Caco-2 (cell line): ENCODE measurements around the gene CACNA1C. TPM values are rescaled to one million over a fixed set of nuclear protein-coding genes. Genes with fewer than 3 reads are reported as not detected.
A peak's percentile ranks its signal among the peaks of the same experiment; 100 is the strongest.

Experiments
- BruUV-seq: library from RNA; stranded (reverse); fragments of 400-500 nt; replicated peaks from 2 replicates; lab custom pipeline; 2021; lab: Mats Ljungman, UMichigan
- CTCF ChIA-PET: fragments of 300-600 bp; sonication (Branson Sonifier 250); formaldehyde crosslinking; loops from one replicate; lab custom pipeline; 2022; ENCODE audit warnings: antibody characterized with exemption; lab: Charles Lee
- POLR2A ChIA-PET: fragments of 300-600 bp; sonication (Branson Sonifier 250); formaldehyde crosslinking; loops from one replicate; lab custom pipeline; 2022; ENCODE audit warnings: antibody characterized with exemption; lab: Charles Lee
- DNase-seq, 2 experiments: peaks; one replicate each; pipeline versions ENCODE4 v3.0.0 to v3.0.0-alpha.2; 2020 to 2022
- H3K27me3 ChIP-seq: replicated peaks from 2 replicates; pipeline ENCODE4 v1.6.0; 2011; ENCODE audit warnings: low read length; ENCODE audit not compliant: control insufficient read depth, insufficient read depth
- H3K36me3 ChIP-seq: 2 replicates; pipeline ENCODE4 v1.5.1; 2011; ENCODE audit warnings: low read length; ENCODE audit not compliant: control insufficient read depth, insufficient read depth
- H3K4me1 ChIP-seq: fragments of 250-450 bp; sonication (Bioruptor Pico); 2 replicates; pipeline ENCODE4 v1.5.1; 2020; ENCODE audit warnings: mild to moderate bottlenecking
- H3K4me3 ChIP-seq: 2 replicates; pipeline ENCODE4 v1.5.1; 2011; ENCODE audit warnings: low read depth, mild to moderate bottlenecking, control low read depth, low read length
- H3K9me3 ChIP-seq: fragments of 250-450 bp; sonication (Bioruptor Pico); 2 replicates; pipeline ENCODE4 v1.5.1; 2020; ENCODE audit warnings: mild to moderate bottlenecking, moderate library complexity
- H3K27ac Mint-ChIP-seq: one replicate; pipeline ENCODE4 v1.8.0; 2022; ENCODE audit warnings: mixed read lengths; ENCODE audit not compliant: unreplicated experiment
- H3K27me3 Mint-ChIP-seq: one replicate; pipeline ENCODE4 v1.8.0; 2022; ENCODE audit warnings: mixed read lengths; ENCODE audit not compliant: insufficient read depth, unreplicated experiment
- H3K36me3 Mint-ChIP-seq: one replicate; pipeline ENCODE4 v1.8.0; 2022; ENCODE audit warnings: mild to moderate bottlenecking, mixed read lengths; ENCODE audit not compliant: insufficient read depth, unreplicated experiment
- H3K4me1 Mint-ChIP-seq: one replicate; pipeline ENCODE4 v1.8.0; 2022; ENCODE audit warnings: low read depth, mixed read lengths; ENCODE audit not compliant: unreplicated experiment
- H3K4me3 Mint-ChIP-seq: one replicate; pipeline ENCODE4 v1.8.0; 2022; ENCODE audit warnings: mild to moderate bottlenecking, moderate library complexity, mixed read lengths; ENCODE audit not compliant: unreplicated experiment
- H3K9me3 Mint-ChIP-seq: one replicate; pipeline ENCODE4 v1.8.0; 2022; ENCODE audit warnings: mixed read lengths; ENCODE audit not compliant: unreplicated experiment
- CTCF ChIP-seq, 2 experiments: fragments of 200-600 bp in 1 of 2; IDR thresholded peaks; 1 replicate in 1 of 2; 2 replicates in 1 of 2; pipeline versions ENCODE4 v1.5.1 to v1.8.0; 2011 to 2022; ENCODE audit warnings: antibody characterized with exemption in 1 of 2, control low read depth in 1 of 2, inconsistent platforms in 1 of 2, low read depth in 1 of 2, low read length in 1 of 2, mild to moderate bottlenecking in 1 of 2, moderate library complexity in 1 of 2; ENCODE audit not compliant: insufficient read depth in 1 of 2, severe bottlenecking in 1 of 2, unreplicated experiment in 1 of 2
- intact Hi-C: fragments of 100-400 bp; cut with micrococcal nuclease; formaldehyde crosslinking; loops from one replicate; pipeline ENCODE4 v1.10.0; 2022; ENCODE audit not compliant: unreplicated experiment
- total RNA-seq: library from RNA; stranded (reverse); gene quantifications from 2 replicates; pipeline ENCODE4 v1.2.3, GENCODE V29; 2022

The CACNA1C gene
- total RNA-seq, 1 experiment from 2014 or later: not detected

GRCh38 chr12:2396448-2396871 lies 343.7 kb downstream of the CACNA1C start:
- no peak for TF ChIP-seq CTCF (IDR thresholded peaks at IDR 0.05; ENCODE audit: insufficient read depth in 1 of 2, low read depth in 1 of 2, low read length in 1 of 2, severe bottlenecking in 1 of 2, unreplicated experiment in 1 of 2)
- no peaks in the 10 kb centered on the region for H3K4me1 ChIP-seq
- no peaks in the 10 kb centered on the region for H3K36me3 ChIP-seq
- H3K27me3 ChIP-seq: 0 out of 2 replicates have a peak, but pooled peaks cover 1% of the 10 kb centered on the region
- ChIA-PET POLR2A (no interaction called here), CTCF (interaction anchor here (0.6 to 2.1 kb wide), 4 partner anchors 14 to 174 kb away, joined by 3 to 4 read pairs (median 3); no protein-coding TSS in a partner anchor)
- no peak for DNase-seq
- no peaks in the 10 kb centered on the region for H3K36me3 Mint-ChIP-seq
- no peaks in the 10 kb centered on the region for H3K9me3 Mint-ChIP-seq
- H3K4me1 Mint-ChIP-seq: no peaks in the 10 kb centered on the region
- H3K27me3 Mint-ChIP-seq: peaks cover 11% of the 10 kb centered on the region
- no TSS peak for BruUV-seq
- intact Hi-C loops: no loop called here
- no peaks in the 10 kb centered on the region for H3K9me3 ChIP-seq
- no peak overlapping the region for H3K4me3 ChIP-seq
- no peak overlapping the region for H3K4me3 Mint-ChIP-seq
- no peak overlapping the region for H3K27ac Mint-ChIP-seq

GRCh38 chr12:2397356-2398045 lies 344.7 kb downstream of the CACNA1C start:
- DNase-seq: peak in 1 of 2 experiments; percentile 61
- Mint-ChIP-seq H3K9me3 (no peaks in the 10 kb centered on the region), H3K27ac (no peak overlapping the region), H3K4me1 (no peaks in the 10 kb centered on the region), H3K27me3 (peaks cover 13% of the 10 kb centered on the region), H3K36me3 (no peaks in the 10 kb centered on the region), H3K4me3 (no peak overlapping the region)
- ChIA-PET POLR2A (no interaction called here), CTCF (no interaction called here)
- no peak for TF ChIP-seq CTCF (IDR thresholded peaks at IDR 0.05; ENCODE audit: insufficient read depth in 1 of 2, low read depth in 1 of 2, low read length in 1 of 2, severe bottlenecking in 1 of 2, unreplicated experiment in 1 of 2)
- 0 out of 2 replicates have a peak, but pooled peaks cover 1% of the 10 kb centered on the region for H3K27me3 ChIP-seq
- no peaks in the 10 kb centered on the region for H3K9me3 ChIP-seq
- H3K4me1 ChIP-seq: no peaks in the 10 kb centered on the region
- no TSS peak for BruUV-seq
- no peak overlapping the region for H3K4me3 ChIP-seq
- intact Hi-C loops: no loop called here
- no peaks in the 10 kb centered on the region for H3K36me3 ChIP-seq

- ChIA-PET POLR2A (no interaction called here), CTCF (no interaction called here)
- Histone ChIP-seq H3K4me3 (no peak overlapping the region), H3K9me3 (no peaks in the 10 kb centered on the region), H3K36me3 (no peaks in the 10 kb centered on the region), H3K27me3 (0 out of 2 replicates have a peak, but pooled peaks cover 1% of the 10 kb centered on the region), H3K4me1 (no peaks in the 10 kb centered on the region)
- Mint-ChIP-seq H3K36me3 (no peaks in the 10 kb centered on the region), H3K9me3 (no peaks in the 10 kb centered on the region), H3K27me3 (peaks cover 21% of the 10 kb centered on the region), H3K4me1 (no peaks in the 10 kb centered on the region), H3K27ac (no peak overlapping the region), H3K4me3 (no peak overlapping the region)
- DNase-seq: no peak
- TF ChIP-seq CTCF (IDR thresholded peaks at IDR 0.05; ENCODE audit: insufficient read depth in 1 of 2, low read depth in 1 of 2, low read length in 1 of 2, severe bottlenecking in 1 of 2, unreplicated experiment in 1 of 2): no peak
- BruUV-seq: no TSS peak
- intact Hi-C loops: no loop called here
These were observed 348.3 kb downstream of the CACNA1C start for GRCh38 chr12:2401040-2401439.
